ENCODE results near the gene NOTUM.

The NOTUM gene

DNA sequence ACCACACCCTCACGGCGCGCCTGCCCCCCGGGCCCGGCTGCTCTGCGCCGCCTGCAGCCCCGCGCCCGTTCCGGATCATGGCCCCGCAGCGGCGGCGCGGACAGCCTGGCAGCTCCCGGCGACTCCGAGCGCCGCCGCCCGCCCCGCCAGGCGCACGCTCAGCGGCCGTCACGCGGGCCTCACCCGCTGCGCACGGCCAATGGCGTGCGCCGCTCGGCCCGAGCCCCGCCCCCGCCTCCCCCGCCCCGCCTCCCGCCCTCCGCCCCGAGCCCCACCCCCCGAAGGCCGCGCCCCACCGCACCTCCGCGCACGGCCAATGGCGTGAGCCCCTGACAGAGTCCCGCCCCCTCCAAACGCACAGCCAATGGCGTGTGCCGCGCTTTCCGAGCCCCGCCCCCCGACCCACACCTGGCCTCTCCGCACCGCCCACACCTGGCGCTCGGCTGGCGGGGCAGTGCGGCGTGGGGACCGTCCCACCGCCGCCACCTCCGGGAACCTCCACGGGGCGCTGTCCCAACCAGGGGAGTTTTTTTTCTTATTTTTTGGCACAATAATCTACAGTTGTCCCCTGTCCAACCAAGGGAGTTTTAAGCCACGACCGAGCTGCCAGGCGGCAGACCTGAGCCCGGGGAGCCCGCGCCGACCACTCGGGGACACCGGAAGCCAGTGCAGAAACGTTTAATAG lies 49.6 kb downstream of the NOTUM start, which contains the start of gene PCYT2:
Gene PCYT2 (minus strand): TSS at position 123 of the 685 bp plus-strand sequence. CDS start 44 bp downstream, at position 79.
- Histone ChIP-seq H3K79me2 (ENCODE audit: control insufficient read depth, insufficient read depth, low read length, poor library complexity) (peaks cover 4% of the 10 kb centered on the region), H4K12ac (ENCODE audit: low read depth, low read length) (peak within 1 kb of the TSS; percentile 32), H3K9me3 (ENCODE audit: insufficient read depth, low read depth, low read length) (no peaks in the 10 kb centered on the region), H3K27ac (ENCODE audit: low read depth, low read length) (peak within 1 kb of the TSS; percentile 48), H3K79me1 (ENCODE audit: low read length) (peaks cover 3% of the 10 kb centered on the region), H2AK5ac (ENCODE audit: low read length) (peak within 1 kb of the TSS; percentile 69), H3K14ac (ENCODE audit: low read length) (peak within 1 kb of the TSS; percentile 72), H3K9ac (ENCODE audit: low read length) (peak within 1 kb of the TSS; percentile 79), H3K27me3 (ENCODE audit: insufficient read depth, low read length) (no peaks in the 10 kb centered on the region), H4K8ac (ENCODE audit: low read depth, low read length) (peak within 1 kb of the TSS; percentile 43), H2BK120ac (ENCODE audit: insufficient read depth, low read length, poor library complexity) (peak within 1 kb of the TSS; percentile 59), H3K4me2 (ENCODE audit: low read length) (peak within 1 kb of the TSS; percentile 95), H3K23ac (ENCODE audit: low read length) (no peak within 1 kb of the TSS), H2AFZ (ENCODE audit: insufficient read depth, low read length, poor library complexity) (peak within 1 kb of the TSS; percentile 54), H3K18ac (ENCODE audit: low read length) (peak within 1 kb of the TSS; percentile 76), H3K36me3 (ENCODE audit: control insufficient read depth in 1 of 2, insufficient read depth in 2 of 2, low read length in 2 of 2) (peaks cover 70 to 71% of the 10 kb centered on the region in 2 experiments), H2BK5ac (ENCODE audit: low read depth, low read length, poor library complexity) (peak within 1 kb of the TSS; percentile 46), H4K91ac (ENCODE audit: low read depth, low read length) (peak within 1 kb of the TSS; percentile 67), H3K4me3 (ENCODE audit: low read depth, low read length) (peak within 1 kb of the TSS; percentile 94), H3K4ac (ENCODE audit: low read depth, low read length) (peak within 1 kb of the TSS; percentile 11), H2BK12ac (ENCODE audit: low read length) (no peak within 1 kb of the TSS), H3K4me1 (ENCODE audit: control insufficient read depth in 1 of 2, insufficient read depth in 2 of 2, low read length in 2 of 2) (peaks cover 6% of the 10 kb centered on the region in 2 experiments)
- peak; percentile 88 to 93 for DNase-seq
- WGBS (ENCODE audit: extremely low coverage, insufficient coverage, insufficient read length), result no CpG with 5 or more reads among the region's 84 CpGs

DNA sequence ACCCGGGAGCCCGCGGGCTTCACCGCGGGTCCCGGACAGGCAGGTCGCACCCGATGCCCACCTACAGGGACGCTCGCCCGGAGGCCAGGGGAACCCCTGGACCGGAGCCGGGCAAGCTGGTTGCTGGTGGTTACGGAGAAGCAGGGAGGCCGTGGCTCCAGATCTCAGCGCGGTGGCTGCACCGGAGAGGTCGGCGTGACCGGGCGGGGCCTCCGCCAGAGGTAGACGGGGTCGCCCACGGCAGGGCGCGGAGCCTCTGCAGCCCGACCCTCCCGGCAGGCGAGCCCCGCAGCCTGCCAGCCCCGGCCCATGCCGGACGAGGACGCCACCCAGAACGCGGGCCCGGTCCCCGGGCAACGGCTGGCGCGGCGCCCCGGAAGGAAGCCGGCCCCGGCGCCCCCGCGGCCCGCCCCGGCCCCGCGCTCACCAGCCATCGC lies 50.1 kb downstream of the NOTUM start:
- H3K27ac ChIP-seq (ENCODE audit: low read depth, low read length), result peak overlapping the region; percentile 48

DNA sequence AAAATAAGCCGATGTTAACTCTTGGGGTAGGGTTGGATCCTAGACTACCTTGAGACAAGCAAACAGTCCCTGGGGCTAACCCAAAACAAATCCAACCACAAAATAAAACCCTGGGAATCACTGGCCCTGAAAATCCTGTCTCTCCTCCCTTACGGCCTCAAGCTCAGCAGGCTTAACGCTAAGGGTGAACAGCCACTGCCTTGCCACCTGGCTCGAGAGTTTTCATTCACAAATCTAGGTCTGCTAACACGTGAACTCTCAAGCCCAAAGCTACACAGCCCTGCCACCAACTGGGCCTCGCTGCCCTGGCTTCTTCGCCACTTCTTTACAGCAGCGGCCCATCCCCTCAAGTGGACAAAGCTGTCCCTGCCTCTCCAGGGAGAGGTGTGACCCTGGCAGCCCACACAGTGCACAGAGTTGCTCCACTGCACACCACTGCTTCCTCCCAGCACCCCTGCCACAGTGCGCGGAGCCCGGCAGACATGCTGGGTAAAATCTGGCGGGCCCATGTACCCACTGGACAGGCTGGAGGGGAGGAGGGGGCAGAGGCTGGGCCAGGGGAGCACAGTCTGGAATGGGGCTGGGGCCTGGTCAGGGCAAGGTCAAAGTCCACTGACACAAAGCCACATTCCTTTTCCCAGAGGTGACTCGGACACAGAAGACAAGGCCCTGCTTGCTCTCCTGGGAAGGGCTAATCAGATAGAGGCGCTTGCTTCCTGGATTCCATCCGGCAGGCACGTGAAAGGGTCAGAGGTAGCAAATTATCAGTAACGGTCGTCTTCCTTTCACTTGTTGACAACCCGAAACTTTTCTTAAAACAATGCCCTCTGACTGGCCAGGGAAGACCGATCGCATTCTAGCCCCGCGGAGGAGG lies 50.8 kb downstream of the NOTUM start:
- peak overlapping the region; percentile 11 for H3K4ac ChIP-seq (ENCODE audit: low read depth, low read length)
- H3K36me3 ChIP-seq (ENCODE audit: control insufficient read depth in 1 of 2, insufficient read depth in 2 of 2, low read length in 2 of 2), result peaks cover 74 to 75% of the 10 kb centered on the region in 2 experiments
- H3K79me1 ChIP-seq (ENCODE audit: low read length), result peaks cover 3% of the 10 kb centered on the region
- H3K18ac ChIP-seq (ENCODE audit: low read length), result no peak overlapping the region
- peak overlapping the region; percentile 94 for H3K4me3 ChIP-seq (ENCODE audit: low read depth, low read length)
- peak overlapping the region; percentile 59 for H2BK120ac ChIP-seq (ENCODE audit: insufficient read depth, low read length, poor library complexity)
- peaks cover 6% of the 10 kb centered on the region in 2 experiments for H3K4me1 ChIP-seq (ENCODE audit: control insufficient read depth in 1 of 2, insufficient read depth in 2 of 2, low read length in 2 of 2)
- peak overlapping the region; percentile 67 for H4K91ac ChIP-seq (ENCODE audit: low read depth, low read length)
- no peak overlapping the region for H4K8ac ChIP-seq (ENCODE audit: low read depth, low read length)
- DNase-seq, result peak in 1 of 2 donors; percentile 78
- H3K79me2 ChIP-seq (ENCODE audit: control insufficient read depth, insufficient read depth, low read length, poor library complexity), result peaks cover 4% of the 10 kb centered on the region
- no peaks in the 10 kb centered on the region for H3K9me3 ChIP-seq (ENCODE audit: insufficient read depth, low read depth, low read length)
- WGBS (ENCODE audit: extremely low coverage, insufficient coverage, insufficient read length), result no CpG with 5 or more reads among the region's 23 CpGs
- H2BK12ac ChIP-seq (ENCODE audit: low read length), result no peak overlapping the region
- H3K27me3 ChIP-seq (ENCODE audit: insufficient read depth, low read length), result no peaks in the 10 kb centered on the region
- peak overlapping the region; percentile 1 for H2AFZ ChIP-seq (ENCODE audit: insufficient read depth, low read length, poor library complexity)
- H2BK5ac ChIP-seq (ENCODE audit: low read depth, low read length, poor library complexity), result no peak overlapping the region
- H3K27ac ChIP-seq (ENCODE audit: low read depth, low read length), result peak overlapping the region; percentile 48
- no peak overlapping the region for H3K23ac ChIP-seq (ENCODE audit: low read length)
- H3K9ac ChIP-seq (ENCODE audit: low read length), result peak overlapping the region; percentile 79
- peak overlapping the region; percentile 72 for H3K14ac ChIP-seq (ENCODE audit: low read length)
- H3K4me2 ChIP-seq (ENCODE audit: low read length), result peak overlapping the region; percentile 95
- no peak overlapping the region for H4K12ac ChIP-seq (ENCODE audit: low read depth, low read length)
- no peak overlapping the region for H2AK5ac ChIP-seq (ENCODE audit: low read length)

More for the DNA sequence above, 50.1 kb downstream of the NOTUM start:
- H2BK5ac ChIP-seq (ENCODE audit: low read depth, low read length, poor library complexity), result peak overlapping the region; percentile 46
- WGBS (ENCODE audit: extremely low coverage, insufficient coverage, insufficient read length), result no CpG with 5 or more reads among the region's 55 CpGs
- H4K8ac ChIP-seq (ENCODE audit: low read depth, low read length), result peak overlapping the region; percentile 43
- DNase-seq, result no peak
- no peaks in the 10 kb centered on the region for H3K9me3 ChIP-seq (ENCODE audit: insufficient read depth, low read depth, low read length)
- H3K4ac ChIP-seq (ENCODE audit: low read depth, low read length), result no peak overlapping the region
- H3K79me2 ChIP-seq (ENCODE audit: control insufficient read depth, insufficient read depth, low read length, poor library complexity), result peaks cover 4% of the 10 kb centered on the region
- no peak overlapping the region for H2BK12ac ChIP-seq (ENCODE audit: low read length)
- H3K36me3 ChIP-seq (ENCODE audit: control insufficient read depth in 1 of 2, insufficient read depth in 2 of 2, low read length in 2 of 2), result peaks cover 74 to 75% of the 10 kb centered on the region in 2 experiments
- peak overlapping the region; percentile 69 for H2AK5ac ChIP-seq (ENCODE audit: low read length)
- H3K9ac ChIP-seq (ENCODE audit: low read length), result peak overlapping the region; percentile 79
- H4K91ac ChIP-seq (ENCODE audit: low read depth, low read length), result peak overlapping the region; percentile 67
- peak overlapping the region; percentile 54 for H2AFZ ChIP-seq (ENCODE audit: insufficient read depth, low read length, poor library complexity)
- H3K14ac ChIP-seq (ENCODE audit: low read length), result peak overlapping the region; percentile 72
- H3K79me1 ChIP-seq (ENCODE audit: low read length), result peaks cover 3% of the 10 kb centered on the region
- H3K18ac ChIP-seq (ENCODE audit: low read length), result peak overlapping the region; percentile 76
- peaks cover 6% of the 10 kb centered on the region in 2 experiments for H3K4me1 ChIP-seq (ENCODE audit: control insufficient read depth in 1 of 2, insufficient read depth in 2 of 2, low read length in 2 of 2)
- peak overlapping the region; percentile 32 for H4K12ac ChIP-seq (ENCODE audit: low read depth, low read length)
- H3K27me3 ChIP-seq (ENCODE audit: insufficient read depth, low read length), result no peaks in the 10 kb centered on the region
- peak overlapping the region; percentile 94 for H3K4me3 ChIP-seq (ENCODE audit: low read depth, low read length)
- peak overlapping the region; percentile 59 for H2BK120ac ChIP-seq (ENCODE audit: insufficient read depth, low read length, poor library complexity)
- no peak overlapping the region for H3K23ac ChIP-seq (ENCODE audit: low read length)
- H3K4me2 ChIP-seq (ENCODE audit: low read length), result peak overlapping the region; percentile 95

DNA sequence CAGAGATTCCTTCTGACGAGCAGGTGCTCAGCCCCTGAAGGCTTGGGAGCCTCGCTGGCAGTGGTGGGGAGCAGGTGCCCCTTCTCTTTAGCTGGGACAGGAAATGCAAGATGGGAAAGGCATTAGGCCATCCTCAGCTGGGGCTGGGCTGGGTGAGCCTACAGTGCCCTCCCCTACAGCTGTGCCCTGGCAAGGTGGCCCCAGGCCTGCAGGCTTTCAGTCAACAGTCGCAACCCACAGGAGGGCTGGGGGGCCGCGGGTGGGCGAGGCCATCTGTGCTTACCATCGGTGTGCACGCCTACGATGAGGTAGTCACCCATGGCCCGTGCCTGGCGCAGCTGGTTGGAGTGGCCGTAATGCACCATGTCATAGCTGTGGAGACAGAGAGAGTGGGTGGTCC lies 51.8 kb downstream of the NOTUM start:
- peak overlapping the region; percentile 3 for H3K18ac ChIP-seq (ENCODE audit: low read length)
- H3K27me3 ChIP-seq (ENCODE audit: insufficient read depth, low read length), result no peaks in the 10 kb centered on the region
- no peak overlapping the region for H3K23ac ChIP-seq (ENCODE audit: low read length)
- no peak overlapping the region for H3K9ac ChIP-seq (ENCODE audit: low read length)
- no peak overlapping the region for H2BK120ac ChIP-seq (ENCODE audit: insufficient read depth, low read length, poor library complexity)
- peaks cover 3% of the 10 kb centered on the region for H3K79me1 ChIP-seq (ENCODE audit: low read length)
- H4K12ac ChIP-seq (ENCODE audit: low read depth, low read length), result no peak overlapping the region
- WGBS (ENCODE audit: extremely low coverage, insufficient coverage, insufficient read length), result no CpG with 5 or more reads among the region's 12 CpGs
- no peak overlapping the region for H2BK5ac ChIP-seq (ENCODE audit: low read depth, low read length, poor library complexity)
- H3K4me2 ChIP-seq (ENCODE audit: low read length), result no peak overlapping the region
- no peak overlapping the region for H2BK12ac ChIP-seq (ENCODE audit: low read length)
- H3K36me3 ChIP-seq (ENCODE audit: control insufficient read depth in 1 of 2, insufficient read depth in 2 of 2, low read length in 2 of 2), result peaks cover 74 to 75% of the 10 kb centered on the region in 2 experiments
- no peak overlapping the region for H4K91ac ChIP-seq (ENCODE audit: low read depth, low read length)
- no peak overlapping the region for H2AFZ ChIP-seq (ENCODE audit: insufficient read depth, low read length, poor library complexity)
- DNase-seq, result no peak
- no peak overlapping the region for H3K14ac ChIP-seq (ENCODE audit: low read length)
- no peak overlapping the region for H3K4me3 ChIP-seq (ENCODE audit: low read depth, low read length)
- H2AK5ac ChIP-seq (ENCODE audit: low read length), result no peak overlapping the region
- H3K9me3 ChIP-seq (ENCODE audit: insufficient read depth, low read depth, low read length), result no peaks in the 10 kb centered on the region
- H4K8ac ChIP-seq (ENCODE audit: low read depth, low read length), result no peak overlapping the region
- H3K79me2 ChIP-seq (ENCODE audit: control insufficient read depth, insufficient read depth, low read length, poor library complexity), result peaks cover 4% of the 10 kb centered on the region
- no peak overlapping the region for H3K27ac ChIP-seq (ENCODE audit: low read depth, low read length)
- peaks cover 6% of the 10 kb centered on the region in 2 experiments for H3K4me1 ChIP-seq (ENCODE audit: control insufficient read depth in 1 of 2, insufficient read depth in 2 of 2, low read length in 2 of 2)
- H3K4ac ChIP-seq (ENCODE audit: low read depth, low read length), result no peak overlapping the region

Data from trophoblast cell (in vitro differentiated cells and primary cell).